Upper lobe of left lung (tissue), 6 donors: ENCODE data around the gene NPAS1. TPM values are rescaled to one million over a fixed set of nuclear protein-coding genes. Genes with fewer than 3 reads are reported as not detected.

ENCODE experiments used
- ATAC-seq, 2 donors: fragments of 200-7000 bp; cut with Tn5 transposase; one replicate each; pipeline ENCODE4 v1.9.1; 2022; ENCODE audit warnings: mild to moderate bottlenecking in 2 of 2, moderate library complexity in 2 of 2; ENCODE audit not compliant: low FRiP score in 2 of 2
- DNase-seq, 2 donors: peaks; one replicate each; pipeline ENCODE4 v3.0.0-alpha.2; 2019 to 2020
- H3K27ac ChIP-seq, 4 donors: fragments of 200-600 bp; sonication (generic); one replicate each; pipeline ENCODE4 v1.5.1; 2016 to 2019
- H3K27me3 ChIP-seq, 4 donors: fragments of 200-600 bp; sonication (generic); one replicate each; pipeline ENCODE4 v1.5.1; 2017 to 2019
- H3K36me3 ChIP-seq, 4 donors: fragments of 200-600 bp; sonication (generic); one replicate each; pipeline ENCODE4 v1.5.1; 2016 to 2019
- H3K4me1 ChIP-seq, 4 donors: fragments of 200-600 bp; sonication (generic); one replicate each; pipeline ENCODE4 v1.5.1; 2018 to 2019
- H3K4me3 ChIP-seq, 4 donors: fragments of 200-600 bp; sonication (generic); one replicate each; pipeline ENCODE4 v1.5.1; 2017 to 2019; ENCODE audit warnings: mild to moderate bottlenecking in 2 of 4, moderate library complexity in 1 of 4
- H3K9me3 ChIP-seq, 4 donors: fragments of 200-600 bp; sonication (generic); one replicate each; pipeline ENCODE4 v1.5.1; 2018 to 2019
- CTCF ChIP-seq, 6 experiments: fragments of 450-650 bp in 4 of 6; fragments of 200-600 bp in 2 of 6; sonication (generic) in 2 of 6; IDR thresholded peaks; one replicate each; pipeline ENCODE4 v1.5.1; 2016 to 2019; ENCODE audit warnings: antibody characterized with exemption in 6 of 6
- EP300 ChIP-seq, 4 donors: sonication (generic); formaldehyde crosslinking; IDR thresholded peaks; one replicate each; pipeline ENCODE4 v1.5.1; 2017; ENCODE audit warnings: antibody characterized with exemption in 4 of 4, control low read depth in 2 of 4
- POLR2A ChIP-seq, 4 donors: fragments of 450-650 bp; IDR thresholded peaks; one replicate each; pipeline ENCODE4 v1.5.1; 2016 to 2017; ENCODE audit warnings: antibody characterized with exemption in 4 of 4, mild to moderate bottlenecking in 2 of 4
- POLR2AphosphoS5 ChIP-seq, 2 donors: sonication (generic); formaldehyde crosslinking; IDR thresholded peaks; one replicate each; pipeline ENCODE4 v1.5.1; 2017; ENCODE audit warnings: antibody characterized with exemption in 2 of 2
- WGBS, 2 donors: methylation state at CpG; one replicate each; pipeline ENCODE4 v1.1.5; 2017 to 2018; 5-methylcytosine and 5-hydroxymethylcytosine counted together
- total RNA-seq, 6 donors: library from RNA; depleted of rRNA in 4 of 6; stranded (reverse); fragments of >200 nt in 4 of 6; gene quantifications; one replicate each; pipeline versions ENCODE4 v1.1.0 to v1.2.1, GENCODE V29; 2016 to 2021
- donor health status: DM: no; HTN: no; CAD: no; lungs with moderate emphysema.
- donor health status: DM: no; HTN: yes; CAD: no; lungs with severe emphysema.

Gene NPAS1
- total RNA-seq, 6 donors from 2014 or later = 0.30 to 13.6 (median 1.1) TPM; not detected in 1

DNA sequence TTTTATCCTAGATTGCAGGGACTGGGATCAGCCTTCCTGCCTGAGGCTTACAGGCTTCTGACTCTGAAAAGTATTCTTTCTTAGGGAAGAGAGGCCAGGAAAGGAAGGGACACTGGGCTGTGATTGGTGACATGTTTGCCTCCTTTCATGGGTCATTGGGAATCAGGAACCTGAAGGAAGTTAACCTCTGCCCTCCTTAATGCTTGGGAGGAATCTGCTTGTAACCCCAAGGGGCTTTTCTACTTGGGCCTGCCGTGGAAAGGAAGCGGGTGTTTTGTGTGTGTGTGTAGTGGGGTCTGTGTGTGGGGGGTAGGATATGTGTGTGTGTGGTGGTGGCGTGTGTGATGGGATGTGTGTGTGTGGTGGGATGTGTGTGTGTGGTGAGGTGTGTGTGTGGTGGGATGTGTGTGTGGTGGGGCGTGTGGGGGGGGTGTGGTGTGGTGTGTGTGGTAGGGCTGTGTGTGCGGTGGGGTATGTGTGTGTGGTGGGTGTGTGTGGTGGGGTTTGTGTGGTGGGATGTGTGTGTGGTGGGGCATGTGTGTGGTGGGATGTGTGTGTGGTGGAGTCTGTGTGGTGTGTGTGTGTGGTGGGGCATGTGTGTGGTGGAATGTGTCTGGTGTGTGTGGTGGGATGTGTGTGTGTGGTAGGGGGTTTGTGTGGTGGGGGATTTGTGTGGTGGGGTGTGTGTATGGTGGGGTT, 41.3 kb upstream of the NPAS1 start:
- WGBS, 2 donors = 87 to 88% methylated on average over 5 of the region's 5 CpGs
- peaks cover 48 to 75% (median 59%) of the 10 kb centered on the region in 4 donors for H3K4me1 ChIP-seq

DNA sequence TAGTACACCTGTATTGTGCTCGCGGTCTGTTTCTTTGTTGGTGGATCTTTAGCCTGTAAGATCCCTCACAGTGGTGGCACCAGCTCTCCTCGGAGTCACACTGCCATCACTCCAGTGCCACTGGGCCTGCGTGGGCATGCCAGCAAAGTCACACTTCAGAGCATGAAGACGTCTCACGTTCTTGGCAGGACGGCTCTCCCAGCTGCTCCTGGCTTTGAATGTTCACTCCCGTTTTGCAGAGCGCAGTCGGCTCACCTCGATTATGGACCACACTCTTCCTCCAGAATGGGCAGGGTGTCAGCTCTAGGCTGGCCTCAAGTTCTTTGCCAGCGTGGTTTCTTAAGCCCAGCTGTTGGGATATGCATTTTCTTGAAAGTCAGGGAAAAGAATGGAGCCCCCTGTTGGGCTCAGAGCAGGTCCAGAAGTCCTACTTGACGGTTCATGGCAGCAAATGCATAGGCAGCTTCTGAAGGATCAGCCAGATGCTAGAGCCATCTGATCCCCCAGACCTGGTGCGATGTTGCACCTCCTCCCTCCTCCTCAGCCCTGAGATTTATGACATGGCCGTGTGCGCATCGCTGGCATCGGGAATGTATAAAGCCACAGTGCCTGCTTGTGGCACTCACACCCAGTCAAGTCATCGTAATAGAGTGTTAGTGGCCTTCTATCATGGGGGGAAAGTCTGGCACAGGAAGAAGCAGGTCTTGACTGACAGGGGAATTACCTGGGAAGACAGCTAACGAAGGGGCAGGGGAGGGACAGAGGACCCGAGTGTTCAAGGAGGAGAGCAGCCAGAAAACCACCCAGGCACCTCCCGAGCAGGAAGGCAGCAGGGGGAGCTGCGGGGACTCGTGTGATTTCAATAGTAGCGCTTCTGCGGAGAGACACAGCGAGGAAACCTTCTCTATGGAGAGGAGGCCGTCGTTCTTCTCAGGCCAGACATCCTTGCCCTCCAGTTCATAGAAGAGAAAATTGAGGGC, 40.2 kb upstream of the NPAS1 start:
- no peak overlapping the region for H3K27ac ChIP-seq
- ATAC-seq (no peak), DNase-seq (no peak)

More for the DNA sequence above, 41.3 kb upstream of the NPAS1 start:
- H3K36me3 ChIP-seq = no peaks in the 10 kb centered on the region
- no peak for TF ChIP-seq POLR2AphosphoS5 (IDR thresholded peaks at IDR 0.05)
- no peak for TF ChIP-seq EP300 (IDR thresholded peaks at IDR 0.05)
- no peak for TF ChIP-seq POLR2A (IDR thresholded peaks at IDR 0.05)
- TF ChIP-seq CTCF (IDR thresholded peaks at IDR 0.05) = no peak
- peak in 1 of 2 donors; percentile 21 for ATAC-seq
- peak overlapping the region; percentile 59 to 77 (median 73) for H3K27ac ChIP-seq
- H3K27me3 ChIP-seq = no peaks in the 10 kb centered on the region
- H3K4me3 ChIP-seq = no peak overlapping the region
- no peak for DNase-seq
- H3K9me3 ChIP-seq = no peaks in the 10 kb centered on the region

GRCh38 chr19:46980761-46981160, 38.9 kb upstream of the NPAS1 start:
- Histone ChIP-seq H3K4me3 (no peak overlapping the region), H3K27ac (peak overlapping the region in 3 of 4 donors; percentile 8 to 63 (median 52)), H3K4me1 (peaks cover 50 to 70% (median 61%) of the 10 kb centered on the region in 4 donors), H3K9me3 (no peaks in the 10 kb centered on the region), H3K36me3 (no peaks in the 10 kb centered on the region), H3K27me3 (no peaks in the 10 kb centered on the region)
- DNase-seq = no peak
- ATAC-seq = no peak
- TF ChIP-seq EP300 (IDR thresholded peaks at IDR 0.05) = no peak
- TF ChIP-seq CTCF (IDR thresholded peaks at IDR 0.05) = no peak
- TF ChIP-seq POLR2A (IDR thresholded peaks at IDR 0.05) = no peak
- TF ChIP-seq POLR2AphosphoS5 (IDR thresholded peaks at IDR 0.05) = no peak
- WGBS, 2 donors = 85 to 88% methylated on average over 3 of the region's 3 CpGs

More for the DNA sequence above, 40.2 kb upstream of the NPAS1 start:
- Histone ChIP-seq H3K9me3 (no peaks in the 10 kb centered on the region), H3K4me1 (peaks cover 56 to 78% (median 65%) of the 10 kb centered on the region in 4 donors), H3K4me3 (no peak overlapping the region), H3K27me3 (no peaks in the 10 kb centered on the region), H3K36me3 (no peaks in the 10 kb centered on the region)
- WGBS, 2 donors = 88 to 90% methylated on average over 28 to 29 of the region's 29 CpGs
- TF ChIP-seq EP300 (IDR thresholded peaks at IDR 0.05) (no peak), CTCF (IDR thresholded peaks at IDR 0.05) (no peak)

- TF ChIP-seq CTCF (IDR thresholded peaks at IDR 0.05) (no peak), POLR2A (IDR thresholded peaks at IDR 0.05) (peak in 1 of 4 donors; percentile 28)
- DNase-seq = no peak
- Histone ChIP-seq H3K36me3 (no peaks in the 10 kb centered on the region), H3K9me3 (no peaks in the 10 kb centered on the region), H3K4me1 (peaks cover 44 to 64% (median 56%) of the 10 kb centered on the region in 4 donors), H3K27ac (peak overlapping the region; percentile 8 to 63 (median 32)), H3K4me3 (no peak overlapping the region), H3K27me3 (no peaks in the 10 kb centered on the region)
- ATAC-seq = no peak
- WGBS, 2 donors = 56 to 69% methylated on average over 8 of the region's 8 CpGs
Observed at GRCh38 chr19:46981286-46981945, 38.2 kb upstream of the NPAS1 start.
